Endodermal cell (in vitro differentiated cells): Measurements from ENCODE around the gene RNGTT. TPM values are rescaled to one million over a fixed set of nuclear protein-coding genes. Genes with fewer than 3 reads are reported as not detected.

ENCODE experiments used
- DNase-seq: peaks from one replicate; pipeline ENCODE4 v3.0.0-alpha.2; 2017
- H3K27ac ChIP-seq: 2 replicates; pipeline ENCODE4 v1.5.1; 2013; ENCODE audit warnings: mild to moderate bottlenecking, low read depth, low read length, moderate library complexity
- H3K27me3 ChIP-seq: 2 replicates; pipeline ENCODE4 v1.6.1; 2013; ENCODE audit warnings: mild to moderate bottlenecking, low read length, moderate library complexity; ENCODE audit not compliant: insufficient read depth, control insufficient read depth, poor library complexity, severe bottlenecking
- H3K36me3 ChIP-seq: 2 replicates; pipeline ENCODE4 v1.7.0; 2013; ENCODE audit warnings: mild to moderate bottlenecking, low read length, moderate library complexity; ENCODE audit not compliant: control insufficient read depth, insufficient read depth
- H3K4me1 ChIP-seq: one replicate; pipeline ENCODE4 v1.7.0; 2013; ENCODE audit warnings: low read length; ENCODE audit not compliant: control insufficient read depth, insufficient read depth
- H3K4me3 ChIP-seq: 2 replicates; pipeline ENCODE4 v1.5.1; 2013; ENCODE audit warnings: mild to moderate bottlenecking, low read length, moderate library complexity
- H3K9ac ChIP-seq: 2 replicates; pipeline ENCODE4 v1.6.1; 2013; ENCODE audit warnings: mild to moderate bottlenecking, low read length, moderate library complexity; ENCODE audit not compliant: poor library complexity, severe bottlenecking; ENCODE audit errors: extremely low read depth
- H3K9me3 ChIP-seq: 2 replicates; pipeline ENCODE4 v1.6.1; 2013; ENCODE audit warnings: mild to moderate bottlenecking, low read length, moderate library complexity; ENCODE audit not compliant: control insufficient read depth
- H3K27ac Mint-ChIP-seq: 2 replicates; pipeline ENCODE4 v1.8.0; 2020; ENCODE audit warnings: mixed read lengths
- H3K27me3 Mint-ChIP-seq: 2 replicates; pipeline ENCODE4 v1.8.0; 2021; ENCODE audit warnings: mild to moderate bottlenecking, mixed read lengths; ENCODE audit not compliant: insufficient read depth
- H3K36me3 Mint-ChIP-seq: 2 replicates; pipeline ENCODE4 v1.8.0; 2020; ENCODE audit warnings: low read depth, mixed read lengths
- H3K4me1 Mint-ChIP-seq: 2 replicates; pipeline ENCODE4 v1.8.0; 2020; ENCODE audit warnings: mixed read lengths
- H3K4me3 Mint-ChIP-seq: 2 replicates; pipeline ENCODE4 v1.8.0; 2020; ENCODE audit warnings: mild to moderate bottlenecking, moderate library complexity, mixed read lengths
- H3K9me3 Mint-ChIP-seq: 2 replicates; pipeline ENCODE4 v1.8.0; 2020; ENCODE audit warnings: mild to moderate bottlenecking, mixed read lengths
- CTCF ChIP-seq: fragments of 200-600 bp; sonication (generic); conservative IDR thresholded peaks from 2 replicates; pipeline ENCODE4 v1.5.0; 2021; ENCODE audit warnings: antibody characterized with exemption, mild to moderate bottlenecking
- WGBS, 2 experiments: methylation state at CpG; one replicate each; pipeline versions ENCODE4 v1.1.5 to v1.1.7; 2013; ENCODE audit warnings: missing lambda C conversion rate in 2 of 2, mixed read lengths in 1 of 2; ENCODE audit not compliant: insufficient coverage in 1 of 2, insufficient read length in 1 of 2; 5-methylcytosine and 5-hydroxymethylcytosine counted together
- total RNA-seq, 2 donors: library from RNA; stranded (reverse); fragmentation: NEBNext Ultra II Directional in 1 of 2; extraction: Animal tissue kit (Norgen Biotek cat#: 25700) in 1 of 2; gene quantifications; 2 replicates in 1 of 2; 3 replicates in 1 of 2; pipeline ENCODE4 v1.2.1, GENCODE V29; 2021

The RNGTT gene
- total RNA-seq, 2 donors from 2014 or later, result 21.5 to 28.7 TPM

- DNase-seq, result no peak
- Mint-ChIP-seq H3K9me3 (no peaks in the 10 kb centered on the region), H3K27me3 (no peaks in the 10 kb centered on the region), H3K4me3 (no peak overlapping the region), H3K36me3 (peaks cover 34% of the 10 kb centered on the region), H3K27ac (no peak overlapping the region), H3K4me1 (no peaks in the 10 kb centered on the region)
- WGBS, 2 experiments, result 93 to 97% methylated on average over 4 of the region's 4 CpGs
- peaks cover 21% of the 10 kb centered on the region for H3K36me3 ChIP-seq
- H3K9me3 ChIP-seq, result peaks cover 7% of the 10 kb centered on the region
- H3K27ac ChIP-seq, result no peak overlapping the region
- H3K4me1 ChIP-seq, result no peaks in the 10 kb centered on the region
- TF ChIP-seq CTCF, result no peak
- no peaks in the 10 kb centered on the region for H3K27me3 ChIP-seq
- H3K9ac ChIP-seq, result no peak overlapping the region
- no peak overlapping the region for H3K4me3 ChIP-seq
These were observed 40.5 kb downstream of the RNGTT start for GRCh38 chr6:88922775-88923548.

- no peaks in the 10 kb centered on the region for H3K27me3 Mint-ChIP-seq
- TF ChIP-seq CTCF, result no peak
- no peak overlapping the region for H3K27ac Mint-ChIP-seq
- Histone ChIP-seq H3K9ac (no peak overlapping the region), H3K4me1 (no peaks in the 10 kb centered on the region), H3K27me3 (no peaks in the 10 kb centered on the region), H3K36me3 (peaks cover 18% of the 10 kb centered on the region), H3K9me3 (peaks cover 7% of the 10 kb centered on the region), H3K4me3 (no peak overlapping the region), H3K27ac (no peak overlapping the region)
- WGBS, 2 experiments, result no CpG with 5 or more reads among the region's 1 CpG
- no peak overlapping the region for H3K4me3 Mint-ChIP-seq
- peaks cover 32% of the 10 kb centered on the region for H3K36me3 Mint-ChIP-seq
- H3K9me3 Mint-ChIP-seq, result no peaks in the 10 kb centered on the region
- no peaks in the 10 kb centered on the region for H3K4me1 Mint-ChIP-seq
- DNase-seq, result no peak
These were observed 41.7 kb downstream of the RNGTT start for GRCh38 chr6:88921734-88922133.

GRCh38 chr6:88920774-88921733, 42.4 kb downstream of the RNGTT start:
- WGBS, 2 experiments, result 100% methylated on average over 1 of the region's 1 CpG; no CpG with 5 or more reads in 1 of the 2 experiments
- no peak overlapping the region for H3K4me3 ChIP-seq
- no peaks in the 10 kb centered on the region for H3K4me1 ChIP-seq
- no peak overlapping the region for H3K9ac ChIP-seq
- H3K27ac Mint-ChIP-seq, result no peak overlapping the region
- H3K27me3 Mint-ChIP-seq, result no peaks in the 10 kb centered on the region
- H3K4me1 Mint-ChIP-seq, result no peaks in the 10 kb centered on the region
- TF ChIP-seq CTCF, result no peak
- no peak overlapping the region for H3K4me3 Mint-ChIP-seq
- peaks cover 7% of the 10 kb centered on the region for H3K9me3 ChIP-seq
- H3K27me3 ChIP-seq, result no peaks in the 10 kb centered on the region
- peaks cover 16% of the 10 kb centered on the region for H3K36me3 ChIP-seq
- DNase-seq, result no peak
- no peak overlapping the region for H3K27ac ChIP-seq
- H3K9me3 Mint-ChIP-seq, result no peaks in the 10 kb centered on the region
- peaks cover 34% of the 10 kb centered on the region for H3K36me3 Mint-ChIP-seq
